ENCODE results near the gene PRKCE. TPM values are rescaled to one million over a fixed set of nuclear protein-coding genes. Genes with fewer than 3 reads are reported as not detected.

The PRKCE gene
- total RNA-seq, 1 experiment from 2014 or later: 1.3 TPM

GRCh38 chr2:46130511-46130910 lies 479.0 kb downstream of the PRKCE start:
- H4K20me1 ChIP-seq (ENCODE audit: control insufficient read depth, insufficient read depth, insufficient read length): no peaks in the 10 kb centered on the region
- no peak for DNase-seq
- H3K4me1 Mint-ChIP-seq: 0 out of 4 replicates have a peak, but pooled peaks cover 0 to 3% of the 10 kb centered on the region in 2 experiments
- no peak for TF ChIP-seq CTCF (conservative IDR thresholded peaks at IDR 0.05)
- H3K23me2 ChIP-seq (ENCODE audit: insufficient read length, low read depth, low read length, poor library complexity, severe bottlenecking): no peaks in the 10 kb centered on the region
- no peak overlapping the region for H3K56ac ChIP-seq (ENCODE audit: insufficient read length, low read depth, low read length)
- no peak overlapping the region for H3K23ac ChIP-seq (ENCODE audit: insufficient read length, low read depth, low read length)
- H2BK12ac ChIP-seq (ENCODE audit: insufficient read length, low read depth, low read length): no peak overlapping the region
- no peak overlapping the region for H2AK5ac ChIP-seq (ENCODE audit: insufficient read length, low read length)
- H3K9me3 ChIP-seq (ENCODE audit: control insufficient read depth, low read depth, low read length): no peaks in the 10 kb centered on the region
- no peaks in the 10 kb centered on the region for H3K9me3 Mint-ChIP-seq
- H2AFZ ChIP-seq (ENCODE audit: low read length): no peak overlapping the region
- H3K27me3 Mint-ChIP-seq (ENCODE audit: low read depth): peaks cover 8% of the 10 kb centered on the region; the same call in 1 of the 2 replicates
- H2BK20ac ChIP-seq (ENCODE audit: low read depth, low read length, poor library complexity, severe bottlenecking): no peak overlapping the region
- no peaks in the 10 kb centered on the region for H3K79me2 ChIP-seq (ENCODE audit: insufficient read depth, low read length)
- H3K18ac ChIP-seq (ENCODE audit: insufficient read length, low read depth, low read length): no peak overlapping the region
- no peak overlapping the region for H4K8ac ChIP-seq (replicated peaks; ENCODE audit: insufficient read length, low read depth, low read length)
- no peaks in the 10 kb centered on the region for H3K79me1 ChIP-seq (ENCODE audit: insufficient read depth, low read depth, low read length, poor library complexity, severe bottlenecking)
- no peak overlapping the region for H2BK120ac ChIP-seq (ENCODE audit: low read depth, low read length, poor library complexity, severe bottlenecking)
- no peak overlapping the region for H3K4me3 Mint-ChIP-seq
- no peaks in the 10 kb centered on the region; the same call in 1 of the 2 replicates for H3K27me3 ChIP-seq (ENCODE audit: insufficient read depth, low read length)
- H2BK15ac ChIP-seq (ENCODE audit: low read depth, low read length): no peak overlapping the region
- H3K9ac ChIP-seq (ENCODE audit: extremely low read depth, insufficient read length, low read length): no peak overlapping the region
- no peak overlapping the region for H3K14ac ChIP-seq (ENCODE audit: insufficient read depth, low read length)
- H3K27ac ChIP-seq (ENCODE audit: insufficient read length, low read depth, low read length): no peak overlapping the region
- no peak overlapping the region for H3K4me2 ChIP-seq (ENCODE audit: insufficient read depth, insufficient read length, low read length)
- no peak overlapping the region for H4K91ac ChIP-seq (ENCODE audit: insufficient read length, low read depth, low read length)
- H2BK5ac ChIP-seq (ENCODE audit: insufficient read length, low read length): no peak overlapping the region
- H3T11ph ChIP-seq (ENCODE audit: low read length): no peak overlapping the region
- no peak overlapping the region for H3K4ac ChIP-seq (ENCODE audit: low read depth, low read length)
- no peaks in the 10 kb centered on the region for H3K36me3 Mint-ChIP-seq (ENCODE audit: insufficient read depth in 1 of 3, low read depth in 3 of 3)
- H3K4me1 ChIP-seq (ENCODE audit: insufficient read depth, low read length): peaks cover 4% of the 10 kb centered on the region; the same call in 1 of the 2 replicates
- no peak overlapping the region for H4K5ac ChIP-seq (ENCODE audit: insufficient read length, low read depth, low read length)
- WGBS (ENCODE audit: extremely low coverage, insufficient read length, low lambda C conversion rate): no CpG with 5 or more reads among the region's 4 CpGs
- H3K27ac Mint-ChIP-seq: no peak overlapping the region
